Measurements from ENCODE around the gene DTNBP1.
"Not testable (repeated sequence)": the region's sequence is repeated elsewhere in the genome, so short reads cannot be mapped to it uniquely, and the experiment has no call there.

DTNBP1 gene

GRCh38 chr6:15677822-15678221, 15.0 kb upstream of the DTNBP1 start:
- no peak for ATAC-seq (replicated peaks)
- Mint-ChIP-seq H3K27me3 (peaks cover 0 to 3% of the 10 kb centered on the region in 2 donors), H3K36me3 (no peaks in the 10 kb centered on the region), H3K4me3 (no peak overlapping the region), H3K9me3 (no peaks in the 10 kb centered on the region), H3K4me1 (peaks cover 2% of the 10 kb centered on the region in 2 donors), H3K27ac (no peak overlapping the region)
- no peak for DNase-seq

- Mint-ChIP-seq H3K4me1 (peaks cover 6 to 7% of the 10 kb centered on the region in 2 donors), H3K27ac (no peak overlapping the region), H3K9me3 (no peaks in the 10 kb centered on the region), H3K36me3 (no peaks in the 10 kb centered on the region), H3K4me3 (no peak overlapping the region), H3K27me3 (peaks cover 0 to 4% of the 10 kb centered on the region in 2 donors)
- no peak for DNase-seq
- ATAC-seq (replicated peaks), result no peak
Measured at GRCh38 chr6:15675536-15676220, 12.8 kb upstream of the DTNBP1 start.

- H3K4me1 Mint-ChIP-seq, result peaks cover 9% of the 10 kb centered on the region in 2 donors
- H3K27me3 Mint-ChIP-seq, result peaks cover 0 to 4% of the 10 kb centered on the region in 2 donors
- H3K36me3 Mint-ChIP-seq, result no peaks in the 10 kb centered on the region
- ATAC-seq (replicated peaks) (no peak), DNase-seq (no peak)
- no peak overlapping the region for H3K4me3 Mint-ChIP-seq
- H3K9me3 Mint-ChIP-seq, result no peaks in the 10 kb centered on the region
- H3K27ac Mint-ChIP-seq, result no peak overlapping the region
Measured at GRCh38 chr6:15674690-15675386, 12.0 kb upstream of the DTNBP1 start.

DNA sequence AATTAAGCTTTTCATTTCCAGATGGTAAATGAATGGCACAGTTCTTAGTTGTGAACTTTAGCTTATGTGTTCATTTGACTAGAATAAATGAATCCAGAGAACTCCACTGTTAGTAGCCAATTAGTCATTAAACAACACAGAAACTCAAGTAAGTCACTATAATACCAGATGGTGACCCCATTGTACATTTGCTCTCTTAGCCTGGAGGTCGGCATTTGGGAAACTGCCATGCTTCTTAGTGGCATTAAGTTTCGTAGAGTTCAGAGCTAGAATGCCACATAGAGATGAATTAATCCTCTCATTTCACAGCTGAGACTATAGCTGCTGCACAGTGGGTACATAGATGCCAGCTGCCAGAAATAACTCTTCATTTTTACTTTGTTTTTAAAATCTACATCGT, 10.8 kb upstream of the DTNBP1 start:
- H3K27me3 Mint-ChIP-seq, result peaks cover 0 to 4% of the 10 kb centered on the region in 2 donors
- no peaks in the 10 kb centered on the region for H3K9me3 Mint-ChIP-seq
- DNase-seq, result no peak
- no peak overlapping the region for H3K27ac Mint-ChIP-seq
- H3K36me3 Mint-ChIP-seq, result no peaks in the 10 kb centered on the region
- H3K4me1 Mint-ChIP-seq, result peaks cover 9% of the 10 kb centered on the region in 2 donors
- ATAC-seq (replicated peaks), result no peak
- no peak overlapping the region for H3K4me3 Mint-ChIP-seq

DNA sequence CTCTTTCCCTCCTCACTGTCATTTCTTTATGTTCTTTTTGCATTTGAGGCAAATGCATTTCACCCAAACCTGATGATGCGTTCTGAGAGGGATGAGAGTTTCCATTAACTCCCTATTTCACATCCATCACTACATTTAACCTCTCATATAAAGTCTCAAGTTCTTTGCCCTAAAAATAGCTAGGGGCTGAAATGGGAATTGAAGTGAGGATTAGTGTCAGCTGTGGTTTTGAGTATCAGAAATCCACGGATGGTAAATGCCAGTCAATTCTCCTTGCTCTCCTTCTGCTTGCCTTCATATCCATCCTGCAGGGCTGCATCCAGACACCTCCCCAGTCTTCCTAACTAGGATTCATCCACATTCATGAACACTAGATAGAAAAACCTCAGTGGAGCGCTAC, 10.0 kb upstream of the DTNBP1 start:
- H3K27ac Mint-ChIP-seq, result no peak overlapping the region
- DNase-seq, result no peak
- peaks cover 9% of the 10 kb centered on the region in 2 donors for H3K4me1 Mint-ChIP-seq
- ATAC-seq (replicated peaks), result no peak
- H3K4me3 Mint-ChIP-seq, result no peak overlapping the region
- no peaks in the 10 kb centered on the region for H3K36me3 Mint-ChIP-seq
- H3K27me3 Mint-ChIP-seq, result peaks cover 0 to 4% of the 10 kb centered on the region in 2 donors
- no peaks in the 10 kb centered on the region for H3K9me3 Mint-ChIP-seq

DNA sequence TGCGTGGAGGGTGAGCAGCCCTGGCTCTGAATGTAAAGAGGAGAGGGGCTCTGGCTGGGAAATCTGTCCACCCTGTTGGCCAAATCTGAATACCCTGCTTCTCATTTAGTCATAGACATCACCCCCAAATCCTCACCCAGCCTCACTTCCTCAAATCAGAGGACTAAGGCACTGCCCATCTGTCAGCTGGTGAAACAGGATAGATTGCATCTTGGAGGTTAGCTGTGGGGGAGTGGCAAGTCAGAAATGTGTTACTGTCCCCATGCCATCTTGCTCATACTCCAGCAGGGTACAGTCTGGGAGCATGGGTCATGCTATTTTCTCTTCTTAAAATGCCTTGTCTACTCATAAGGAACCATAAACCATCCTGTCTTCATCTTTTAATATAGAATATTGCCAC, 9.5 kb upstream of the DTNBP1 start:
- DNase-seq (no peak), ATAC-seq (replicated peaks) (peak; percentile 51)
- Mint-ChIP-seq H3K27ac (no peak overlapping the region), H3K4me3 (no peak overlapping the region), H3K9me3 (no peaks in the 10 kb centered on the region), H3K4me1 (peaks cover 9% of the 10 kb centered on the region in 2 donors), H3K27me3 (peaks cover 0 to 4% of the 10 kb centered on the region in 2 donors), H3K36me3 (no peaks in the 10 kb centered on the region)

DNA sequence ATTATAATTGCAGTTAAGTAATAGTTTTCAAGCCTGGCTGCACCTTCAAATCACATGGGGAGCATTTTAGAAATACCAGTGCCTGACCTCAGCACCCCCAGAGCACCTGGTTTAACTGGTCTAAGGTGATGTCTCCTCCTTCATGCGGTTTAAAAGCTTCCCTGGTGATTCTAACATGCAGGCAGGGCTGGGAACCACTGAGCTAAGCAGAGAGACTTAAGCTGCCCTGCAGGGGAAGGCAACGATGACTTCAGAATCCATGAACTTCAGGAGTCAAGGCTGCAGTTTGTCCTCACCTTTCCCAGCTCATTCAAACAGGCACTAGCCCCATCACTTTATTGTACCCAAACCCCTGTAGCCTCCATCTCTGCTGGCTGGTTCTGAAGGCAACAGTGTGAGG, 6.1 kb upstream of the DTNBP1 start:
- peaks cover 0 to 4% of the 10 kb centered on the region in 2 donors for H3K27me3 Mint-ChIP-seq
- H3K4me3 Mint-ChIP-seq, result no peak overlapping the region
- no peaks in the 10 kb centered on the region for H3K9me3 Mint-ChIP-seq
- H3K27ac Mint-ChIP-seq, result no peak overlapping the region
- H3K4me1 Mint-ChIP-seq, result peaks cover 9% of the 10 kb centered on the region in 2 donors
- ATAC-seq (replicated peaks) (no peak), DNase-seq (no peak)
- no peaks in the 10 kb centered on the region for H3K36me3 Mint-ChIP-seq

- DNase-seq; H3K9me3 Mint-ChIP-seq; H3K36me3 Mint-ChIP-seq; ATAC-seq (replicated peaks); H3K27me3 Mint-ChIP-seq; H3K27ac Mint-ChIP-seq; H3K4me3 Mint-ChIP-seq: not testable (repeated sequence)
- peaks cover 14 to 20% of the 10 kb centered on the region in 2 donors for H3K4me1 Mint-ChIP-seq
Measured at GRCh38 chr6:15666896-15667295, 4.1 kb upstream of the DTNBP1 start.

DNA sequence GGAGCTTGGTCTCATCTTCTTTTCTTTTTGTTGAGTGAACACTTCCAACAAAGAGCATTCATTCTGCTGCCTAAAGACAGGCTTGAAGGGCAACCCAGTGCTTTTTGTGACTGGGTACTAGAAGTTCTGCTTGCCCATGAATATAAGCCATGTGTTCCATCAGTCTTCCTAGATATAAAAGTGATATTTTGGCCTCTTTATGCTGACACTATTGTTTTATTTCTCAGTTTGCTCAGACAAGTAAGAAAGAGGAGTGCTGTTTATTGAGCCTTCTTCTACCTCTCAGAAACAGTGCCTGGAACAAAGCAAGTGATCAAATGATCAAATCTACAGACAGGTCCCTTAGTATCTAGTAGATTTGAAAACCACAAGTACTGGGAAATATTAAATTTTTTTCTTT, 2.4 kb upstream of the DTNBP1 start:
- Mint-ChIP-seq H3K4me3 (no peak overlapping the region), H3K36me3 (peaks cover 1 to 8% of the 10 kb centered on the region in 2 donors), H3K9me3 (no peaks in the 10 kb centered on the region), H3K4me1 (peaks cover 14 to 24% of the 10 kb centered on the region in 2 donors), H3K27me3 (no peaks in the 10 kb centered on the region), H3K27ac (no peak overlapping the region)
- ATAC-seq (replicated peaks), result no peak
- DNase-seq, result no peak

DNA sequence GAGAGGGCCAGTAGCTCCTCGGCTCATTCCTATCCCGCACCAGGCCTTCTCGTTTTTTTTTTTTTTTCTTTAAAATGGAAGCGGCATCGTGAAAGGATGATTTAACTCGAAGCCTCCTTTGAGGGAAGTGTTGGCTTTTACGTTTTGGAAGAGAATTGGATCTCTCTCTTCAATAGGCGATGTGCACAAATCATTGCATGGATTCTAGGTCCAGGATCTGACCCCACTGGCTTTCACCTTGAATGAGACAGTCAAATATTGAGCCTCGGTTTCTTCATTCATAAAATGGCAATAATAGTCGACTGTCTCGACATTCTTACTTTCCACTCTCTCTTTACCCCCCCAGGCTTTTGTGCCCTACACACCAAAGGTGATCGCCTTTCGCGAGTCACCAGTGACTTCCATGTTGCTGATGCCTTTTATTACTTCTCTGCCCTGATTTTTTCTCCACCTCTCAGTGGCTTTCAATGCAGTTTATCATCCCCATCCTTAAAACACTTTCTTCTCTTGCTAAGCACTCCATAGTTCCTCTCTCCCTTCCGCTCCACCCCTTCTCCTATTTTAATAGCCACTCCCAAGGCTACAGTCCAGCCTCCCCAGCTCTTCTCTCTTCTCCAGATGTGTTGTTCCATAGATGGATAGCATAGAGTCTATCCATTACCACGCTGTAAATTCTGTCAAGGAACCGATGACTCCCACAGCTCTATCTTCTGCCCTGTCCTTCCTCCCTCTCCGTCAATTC, 473 bp upstream of the DTNBP1 start:
- ATAC-seq (replicated peaks), result no peak
- Mint-ChIP-seq H3K9me3 (no peaks in the 10 kb centered on the region), H3K27ac (peak overlapping the region; percentile 67), H3K27me3 (no peaks in the 10 kb centered on the region), H3K36me3 (peaks cover 9 to 16% of the 10 kb centered on the region in 2 donors), H3K4me3 (peak overlapping the region; percentile 69 to 87), H3K4me1 (peaks cover 19 to 43% of the 10 kb centered on the region in 2 donors)
- no peak for DNase-seq

DNA sequence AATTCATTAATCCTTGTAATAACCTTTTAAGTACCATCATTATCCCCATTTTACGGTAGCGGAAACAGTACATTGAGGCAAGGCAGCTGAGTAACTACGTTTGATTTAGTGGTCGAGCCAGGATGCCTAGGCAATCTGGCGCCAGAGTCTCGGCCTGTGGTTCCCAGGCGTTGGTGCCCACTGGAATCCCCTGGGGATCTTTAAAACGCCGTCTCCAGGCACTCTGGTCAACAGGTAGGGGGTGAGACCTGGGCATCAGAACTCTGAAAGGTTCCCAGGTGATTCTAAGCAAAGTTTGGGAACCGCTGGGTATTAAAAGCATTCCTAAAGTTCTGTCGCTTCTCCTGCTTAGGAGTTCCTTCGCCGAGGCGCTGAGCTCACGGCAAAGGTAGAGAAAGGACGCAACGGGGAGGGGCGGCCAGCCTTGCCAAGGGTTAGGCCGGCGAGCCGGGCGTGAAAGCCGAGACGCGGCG, 939 bp downstream of the DTNBP1 start:
- no peak for DNase-seq
- no peaks in the 10 kb centered on the region for H3K27me3 Mint-ChIP-seq
- ATAC-seq (replicated peaks), result no peak
- peaks cover 9 to 16% of the 10 kb centered on the region in 2 donors for H3K36me3 Mint-ChIP-seq
- H3K9me3 Mint-ChIP-seq, result no peaks in the 10 kb centered on the region
- H3K27ac Mint-ChIP-seq, result peak overlapping the region; percentile 67
- peak overlapping the region; percentile 69 to 87 for H3K4me3 Mint-ChIP-seq
- H3K4me1 Mint-ChIP-seq, result peaks cover 30 to 57% of the 10 kb centered on the region in 2 donors

DNA sequence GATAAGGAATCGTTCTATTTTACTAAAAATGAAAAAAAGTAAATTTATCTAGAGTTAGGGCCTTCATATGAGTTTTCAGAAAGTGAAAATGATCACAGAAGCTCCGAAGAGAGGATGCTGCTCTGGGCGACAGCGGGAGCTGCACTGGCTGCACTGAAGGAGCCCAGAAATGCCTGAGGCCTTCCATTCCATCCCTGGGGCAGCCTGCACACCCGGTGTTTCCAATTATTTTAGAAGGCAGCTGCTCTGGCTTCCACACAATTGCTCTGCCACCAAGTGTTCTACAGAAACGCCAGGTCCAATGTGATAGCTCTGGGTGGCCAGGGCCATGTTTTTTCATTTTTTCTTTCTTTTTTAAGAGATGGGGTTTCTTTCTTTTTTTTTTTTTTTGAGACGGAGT, 3.6 kb downstream of the DTNBP1 start:
- H3K27ac Mint-ChIP-seq, result peak overlapping the region; percentile 93
- no peak for ATAC-seq (replicated peaks)
- peaks cover 39 to 68% of the 10 kb centered on the region in 2 donors for H3K4me1 Mint-ChIP-seq
- peaks cover 9 to 23% of the 10 kb centered on the region in 2 donors for H3K36me3 Mint-ChIP-seq
- peak overlapping the region; percentile 41 to 76 for H3K4me3 Mint-ChIP-seq
- no peak for DNase-seq
- no peaks in the 10 kb centered on the region for H3K9me3 Mint-ChIP-seq
- no peaks in the 10 kb centered on the region for H3K27me3 Mint-ChIP-seq

- no peaks in the 10 kb centered on the region for H3K9me3 Mint-ChIP-seq
- H3K4me1 Mint-ChIP-seq, result peaks cover 37 to 71% of the 10 kb centered on the region in 2 donors
- peak overlapping the region; percentile 93 for H3K27ac Mint-ChIP-seq
- DNase-seq (peak; percentile 70), ATAC-seq (replicated peaks) (peak; percentile 67 to 69)
- H3K36me3 Mint-ChIP-seq, result peaks cover 11 to 26% of the 10 kb centered on the region in 2 donors
- no peaks in the 10 kb centered on the region for H3K27me3 Mint-ChIP-seq
- peak overlapping the region; percentile 66 to 76 for H3K4me3 Mint-ChIP-seq
Measured at GRCh38 chr6:15658181-15658744, 4.6 kb downstream of the DTNBP1 start.

DNA sequence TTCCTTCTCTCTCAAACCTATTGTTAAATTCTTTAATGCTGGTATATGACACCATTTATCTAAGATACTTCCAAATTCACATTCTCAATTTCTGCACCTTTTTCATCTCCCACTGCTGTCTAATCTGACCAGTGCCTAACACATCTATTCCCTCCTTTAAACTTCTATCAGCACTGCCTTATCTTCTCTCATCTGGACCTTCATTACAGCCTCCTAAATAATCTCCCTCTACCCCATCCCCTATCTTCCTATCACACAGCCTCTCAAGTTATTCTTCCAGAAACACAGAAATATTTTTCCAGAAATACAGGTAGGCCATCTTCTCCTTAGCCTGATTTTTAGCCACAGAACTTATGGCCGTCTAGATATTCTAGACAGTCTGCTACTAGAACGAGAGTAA, 5.5 kb downstream of the DTNBP1 start:
- peak overlapping the region in 1 of 2 donors; percentile 1 for H3K4me3 Mint-ChIP-seq
- H3K4me1 Mint-ChIP-seq, result peaks cover 42 to 77% of the 10 kb centered on the region in 2 donors
- no peak overlapping the region for H3K27ac Mint-ChIP-seq
- ATAC-seq (replicated peaks) (no peak), DNase-seq (no peak)
- H3K9me3 Mint-ChIP-seq, result no peaks in the 10 kb centered on the region
- H3K27me3 Mint-ChIP-seq, result no peaks in the 10 kb centered on the region
- H3K36me3 Mint-ChIP-seq, result peaks cover 13 to 30% of the 10 kb centered on the region in 2 donors
